Measurements from ENCODE around the gene ALDH1A2.

ALDH1A2 gene

GRCh38 chr15:58014470-58014869, 51.0 kb downstream of the ALDH1A2 start:
- H3K4me3 ChIP-seq (ENCODE audit: low read depth, low read length), result no peak overlapping the region
- ChIA-PET POLR2A (no interaction called here), CTCF (no interaction called here)
- no peaks in the 10 kb centered on the region for H3K9me3 ChIP-seq (ENCODE audit: control insufficient read depth, insufficient read depth, low read depth, low read length)
- no peak for TF ChIP-seq ZNF664 (tag by site-specific recombination; IDR thresholded peaks at IDR 0.05)
- TF ChIP-seq MYNN (tag by site-specific recombination; IDR thresholded peaks at IDR 0.05; ENCODE audit: borderline replicate concordance), result no peak
- TF ChIP-seq ZBTB44 (tag by site-specific recombination; IDR thresholded peaks at IDR 0.05), result no peak
- TF ChIP-seq ZSCAN16 (tag by site-specific recombination; IDR thresholded peaks at IDR 0.05), result no peak
- no peak for TF ChIP-seq HOXA7 (CRISPR knock-in tag; IDR thresholded peaks at IDR 0.05; ENCODE audit: borderline replicate concordance)
- no peak for TF ChIP-seq ZNF654 (tag by site-specific recombination; IDR thresholded peaks at IDR 0.05; ENCODE audit: low read depth)
- TF ChIP-seq ZNF626 (tag by site-specific recombination; IDR thresholded peaks at IDR 0.05), result no peak
- TF ChIP-seq PRDM1 (tag by site-specific recombination; IDR thresholded peaks at IDR 0.05), result no peak
- TF ChIP-seq SP3 (tag by site-specific recombination; IDR thresholded peaks at IDR 0.05), result no peak
- TF ChIP-seq HOXC10 (CRISPR knock-in tag; IDR thresholded peaks at IDR 0.05), result no peak
- no peak for TF ChIP-seq ZNF488 (tag by site-specific recombination; IDR thresholded peaks at IDR 0.05)
- no peak for TF ChIP-seq ZXDB (tag by site-specific recombination; IDR thresholded peaks at IDR 0.05)
- TF ChIP-seq WT1 (tag by site-specific recombination; IDR thresholded peaks at IDR 0.05), result no peak
- TF ChIP-seq ZNF658 (tag by site-specific recombination; IDR thresholded peaks at IDR 0.05), result no peak
- no peak for TF ChIP-seq ZNF585B (tag by site-specific recombination; IDR thresholded peaks at IDR 0.05)
- no peak for TF ChIP-seq ZNF473 (tag by site-specific recombination; IDR thresholded peaks at IDR 0.05)
- no peak for TF ChIP-seq ZNF670 (tag by site-specific recombination; IDR thresholded peaks at IDR 0.05; ENCODE audit: low read depth)
- no peak for TF ChIP-seq ZNF138 (tag by site-specific recombination; IDR thresholded peaks at IDR 0.05; ENCODE audit: borderline replicate concordance)
- no peak for TF ChIP-seq ZNF518A (tag by site-specific recombination; conservative IDR thresholded peaks at IDR 0.05; ENCODE audit: low read depth)
- no peaks in the 10 kb centered on the region for H3K36me3 ChIP-seq (ENCODE audit: control insufficient read depth in 2 of 2, insufficient read depth in 1 of 2, low read length in 2 of 2)
- H3K27ac ChIP-seq (ENCODE audit: extremely low read depth, low read depth, low read length), result no peak overlapping the region
- H3K4me1 ChIP-seq (ENCODE audit: control insufficient read depth, insufficient read depth, low read length), result peaks cover 5% of the 10 kb centered on the region; the same call in 1 of the 2 replicates

- Histone ChIP-seq H3K36me3 (ENCODE audit: control insufficient read depth in 2 of 2, insufficient read depth in 1 of 2, low read length in 2 of 2) (no peaks in the 10 kb centered on the region), H3K4me3 (ENCODE audit: low read depth, low read length) (no peak overlapping the region), H3K9me3 (ENCODE audit: control insufficient read depth, insufficient read depth, low read depth, low read length) (no peaks in the 10 kb centered on the region), H3K4me1 (ENCODE audit: control insufficient read depth, insufficient read depth, low read length) (peaks cover 5% of the 10 kb centered on the region; the same call in 1 of the 2 replicates), H3K27ac (ENCODE audit: extremely low read depth, low read depth, low read length) (no peak overlapping the region)
- ChIA-PET CTCF (no interaction called here), POLR2A (no interaction called here)
- TF ChIP-seq ZNF366 (tag by site-specific recombination; conservative IDR thresholded peaks at IDR 0.05) (no peak), BCL11B (tag by site-specific recombination; IDR thresholded peaks at IDR 0.05; ENCODE audit: low read depth) (no peak)
Measured at GRCh38 chr15:58014040-58014439, 51.5 kb downstream of the ALDH1A2 start.
